ENCODE measurements around the gene RHBDL1.

- TF ChIP-seq CTCF (IDR thresholded peaks at IDR 0.05) (no peak), ZFX (IDR thresholded peaks at IDR 0.05; ENCODE audit: borderline replicate concordance) (no peak)
These were observed 47.8 kb upstream of the RHBDL1 start for GRCh38 chr16:627454-628239.

Data from 22Rv1 (cell line).